Stimulated activated CD8-positive, alpha-beta memory T cell treated with anti-CD3 and anti-CD28 coated beads, Interleukin-7, amount 100 ng/mL, for 48 hours (primary cell): ENCODE results near the gene PLTP.

Experiments used
- DNase-seq, 2 donors: peaks; one replicate each; pipeline ENCODE4 v3.0.0-alpha.2; 2020; ENCODE audit warnings: low read depth in 1 of 2; ENCODE audit errors: extremely low read depth in 1 of 2

Gene PLTP

GRCh38 chr20:45850926-45851325, 61.0 kb downstream of the PLTP start:
- no peak for DNase-seq

GRCh38 chr20:45850238-45850637, 61.7 kb downstream of the PLTP start:
- DNase-seq = no peak

- no peak for DNase-seq
These were observed 62.9 kb downstream of the PLTP start for GRCh38 chr20:45848969-45849582.
